ENCODE measurements around the gene NEURL3. TPM values are rescaled to one million over a fixed set of nuclear protein-coding genes. Genes with fewer than 3 reads are reported as not detected.
A peak's percentile ranks its signal among the peaks of the same experiment; 100 is the strongest.

Gene NEURL3
- total and polyA plus RNA-seq, 2 of the 8 experiments (the other 6 are each of a cell fraction or from before 2014, with no cell fraction given) = not detected

DNA sequence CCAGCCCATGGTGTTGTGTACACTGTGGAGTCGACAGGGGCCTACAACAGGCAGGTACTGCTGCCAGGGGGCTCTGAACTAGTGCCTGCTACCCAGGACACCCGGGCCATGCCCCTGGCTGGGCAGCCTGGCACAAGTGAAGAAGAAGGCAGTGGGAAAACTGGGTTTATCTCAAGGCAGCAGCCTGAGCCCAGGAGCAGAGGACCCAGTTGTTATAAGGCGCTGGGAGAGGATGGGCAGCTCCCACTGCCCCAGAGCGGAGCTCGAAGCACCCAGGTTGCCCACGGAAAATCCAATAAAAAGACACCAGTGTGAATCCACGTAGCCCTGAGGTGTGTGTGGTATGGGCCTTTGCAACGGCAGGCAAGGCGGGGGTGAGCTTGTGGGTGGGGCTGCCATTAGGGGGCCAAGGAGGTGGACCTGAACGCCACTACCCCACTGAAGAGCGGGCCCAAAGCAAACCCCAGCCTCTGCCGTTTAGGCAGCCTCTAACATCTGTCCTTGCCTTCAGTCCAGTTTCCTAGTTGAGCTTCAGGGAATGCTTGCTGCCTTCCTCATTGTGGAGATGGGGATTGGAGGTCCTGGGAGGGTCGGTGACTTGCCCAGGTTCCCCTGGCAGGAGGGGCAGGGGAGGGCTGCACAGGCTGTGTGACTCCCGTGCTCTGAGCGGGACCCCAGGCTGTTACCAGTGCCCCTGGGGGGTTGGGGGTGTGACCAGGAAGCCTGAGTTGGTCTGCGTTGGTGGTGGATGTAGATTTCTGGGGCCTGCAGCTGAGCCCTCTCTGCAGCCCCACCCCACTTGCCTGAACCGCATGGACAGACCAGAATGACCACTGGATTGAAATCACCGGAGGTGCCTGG is 47.4 kb upstream of the NEURL3 start:
- H2BK15ac ChIP-seq (ENCODE audit: low read length) = no peak overlapping the region
- no peak overlapping the region for H3K4me2 ChIP-seq (ENCODE audit: insufficient read depth in 1 of 2, low read depth in 2 of 2, low read length in 2 of 2)
- no peak overlapping the region for H4K5ac ChIP-seq (ENCODE audit: insufficient read length, low read depth, low read length)
- no peak overlapping the region for H2AK5ac ChIP-seq (ENCODE audit: low read depth, low read length)
- H3K9me3 ChIP-seq (ENCODE audit: insufficient read depth in 2 of 2, low read depth in 1 of 2, low read length in 1 of 2) = no peaks in the 10 kb centered on the region
- H2BK20ac ChIP-seq (ENCODE audit: low read length) = no peak overlapping the region
- H3K23ac ChIP-seq (ENCODE audit: insufficient read length) = no peak overlapping the region
- 90% methylated on average over 18 of the region's 18 CpGs; no CpG with 5 or more reads in 1 of the 2 experiments for WGBS, 2 experiments (ENCODE audit: extremely low coverage in 1 of 2, insufficient coverage in 1 of 2, insufficient read length in 1 of 2, insufficient replicate concordance in 2 of 2, low coverage in 1 of 2, low lambda C conversion rate in 2 of 2, missing lambda C conversion rate in 1 of 2)
- no peak overlapping the region for H3K4ac ChIP-seq (replicated peaks; ENCODE audit: insufficient read length, low read depth, low read length)
- no peak overlapping the region for H3K9ac ChIP-seq (replicated peaks in 1 of 4; ENCODE audit: extremely low read depth in 1 of 4, low read depth in 3 of 4, low read length in 3 of 4)
- H3K27ac ChIP-seq (ENCODE audit: low read depth, low read length) = no peak overlapping the region
- FAIRE-seq (no peak), DNase-seq (ENCODE audit: low read depth in 1 of 2, low spot score in 2 of 2) (no peak)
- H3K36me3 ChIP-seq (ENCODE audit: control insufficient read depth in 2 of 4, insufficient read depth in 4 of 4, low read length in 3 of 4) = no peaks in the 10 kb centered on the region
- ChIA-PET CTCF (ENCODE audit: partially characterized antibody) (interaction anchor here (0.8 to 13.1 kb wide), 8 partner anchors 8 to 145 kb away, joined by 3 to 361 read pairs (median 4); partner anchors contain the start of gene ARID5A), POLR2A (ENCODE audit: partially characterized antibody) (no interaction called here)
- H3K14ac ChIP-seq (ENCODE audit: insufficient read length) = no peak overlapping the region
- H3K4me1 ChIP-seq (replicated peaks in 1 of 4; ENCODE audit: control insufficient read depth in 3 of 4, insufficient read depth in 4 of 4, low read length in 3 of 4) = peaks cover 0 to 18% (median 5%) of the 10 kb centered on the region in 4 experiments; a peak in 5 of 7 replicates
- no peak for TF ChIP-seq SIX5 (IDR thresholded peaks at IDR 0.05; ENCODE audit: low read depth, low read length)
- TF ChIP-seq SUZ12 (IDR thresholded peaks at IDR 0.05; ENCODE audit: low read length) = no peak
- TF ChIP-seq SP1 (IDR thresholded peaks at IDR 0.05; ENCODE audit: low read depth, low read length) = no peak
- TF ChIP-seq KDM4A (IDR thresholded peaks at IDR 0.05; ENCODE audit: low read depth, low read length, severe bottlenecking) = no peak
- TF ChIP-seq, protein P1, sequence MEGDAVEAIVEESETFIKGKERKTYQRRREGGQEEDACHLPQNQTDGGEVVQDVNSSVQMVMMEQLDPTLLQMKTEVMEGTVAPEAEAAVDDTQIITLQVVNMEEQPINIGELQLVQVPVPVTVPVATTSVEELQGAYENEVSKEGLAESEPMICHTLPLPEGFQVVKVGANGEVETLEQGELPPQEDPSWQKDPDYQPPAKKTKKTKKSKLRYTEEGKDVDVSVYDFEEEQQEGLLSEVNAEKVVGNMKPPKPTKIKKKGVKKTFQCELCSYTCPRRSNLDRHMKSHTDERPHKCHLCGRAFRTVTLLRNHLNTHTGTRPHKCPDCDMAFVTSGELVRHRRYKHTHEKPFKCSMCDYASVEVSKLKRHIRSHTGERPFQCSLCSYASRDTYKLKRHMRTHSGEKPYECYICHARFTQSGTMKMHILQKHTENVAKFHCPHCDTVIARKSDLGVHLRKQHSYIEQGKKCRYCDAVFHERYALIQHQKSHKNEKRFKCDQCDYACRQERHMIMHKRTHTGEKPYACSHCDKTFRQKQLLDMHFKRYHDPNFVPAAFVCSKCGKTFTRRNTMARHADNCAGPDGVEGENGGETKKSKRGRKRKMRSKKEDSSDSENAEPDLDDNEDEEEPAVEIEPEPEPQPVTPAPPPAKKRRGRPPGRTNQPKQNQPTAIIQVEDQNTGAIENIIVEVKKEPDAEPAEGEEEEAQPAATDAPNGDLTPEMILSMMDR (IDR thresholded peaks at IDR 0.05; ENCODE audit: control extremely low read depth in 1 of 3, insufficient read depth in 1 of 3, low read depth in 1 of 3, low read length in 3 of 3) = no peak
- no peak for TF ChIP-seq PHF8 (conservative IDR thresholded peaks at IDR 0.05; ENCODE audit: low read depth, low read length)
- no peak overlapping the region for H3K56ac ChIP-seq (replicated peaks; ENCODE audit: insufficient read length, low read depth, low read length)
- peaks cover 0 to 2% of the 10 kb centered on the region in 2 experiments for H4K20me1 ChIP-seq (replicated peaks in 1 of 2; ENCODE audit: control insufficient read depth in 1 of 2, insufficient read depth in 2 of 2, low read length in 2 of 2)
- no peak overlapping the region for H2BK120ac ChIP-seq (replicated peaks; ENCODE audit: low read depth, low read length)
- no peak overlapping the region for H4K91ac ChIP-seq (replicated peaks; ENCODE audit: insufficient read length, low read length)
- no peak overlapping the region for H3K4me3 ChIP-seq (ENCODE audit: extremely low read depth in 1 of 4, insufficient read depth in 2 of 4, low read depth in 3 of 4, low read length in 4 of 4)
- no peak overlapping the region for H2BK5ac ChIP-seq (ENCODE audit: low read depth, low read length)
- H3K18ac ChIP-seq (ENCODE audit: extremely low read depth, low read length) = no peak overlapping the region
- peaks cover 0 to 2% (median 0%) of the 10 kb centered on the region in 4 experiments; a peak in 3 of 7 replicates for H3K27me3 ChIP-seq (replicated peaks in 1 of 4; ENCODE audit: control insufficient read depth in 3 of 4, extremely low read depth in 1 of 4, insufficient read depth in 3 of 4, low read length in 3 of 4)
- no peaks in the 10 kb centered on the region for H3K23me2 ChIP-seq (ENCODE audit: low read depth, low read length)
- H3K79me1 ChIP-seq (ENCODE audit: low read depth, low read length) = no peaks in the 10 kb centered on the region
- 0 out of 2 replicates have a peak overlapping the region, but pooled peaks have one; percentile 3 for H2BK12ac ChIP-seq (ENCODE audit: low read depth, low read length)
- no peak overlapping the region for H2AFZ ChIP-seq (ENCODE audit: low read length)
- no peak overlapping the region; the same call in 1 of the 2 replicates for H4K8ac ChIP-seq (ENCODE audit: extremely low read depth, insufficient read depth, low read length)
- no peaks in the 10 kb centered on the region for H3K79me2 ChIP-seq (ENCODE audit: control insufficient read depth in 1 of 2, insufficient read depth in 2 of 2, low read length in 2 of 2)

Data from H1 (cell line).